ENCODE measurements around the gene CREB3L4. TPM values are rescaled to one million over a fixed set of nuclear protein-coding genes. Genes with fewer than 3 reads are reported as not detected.
A peak's percentile ranks its signal among the peaks of the same experiment; 100 is the strongest.

Gene CREB3L4
- total RNA-seq, 2 experiments from 2014 or later: 2.9 to 3.9 TPM

- Histone ChIP-seq H3K27ac (ENCODE audit: low read depth in 1 of 2, low read length in 2 of 2) (peak within 1 kb of the TSS; percentile 89 to 91), H3K4me1 (ENCODE audit: insufficient read depth, low read length) (peaks cover 65% of the 10 kb centered on the region), H3K4me3 (ENCODE audit: low read length) (peak within 1 kb of the TSS; percentile 75), H3K27me3 (ENCODE audit: control insufficient read depth in 1 of 2, insufficient read depth in 2 of 2, low read length in 2 of 2) (no peaks in the 10 kb centered on the region), H3K9me3 (ENCODE audit: control insufficient read depth in 1 of 2, insufficient read depth in 1 of 2, low read length in 2 of 2) (no peaks in the 10 kb centered on the region), H3K36me3 (ENCODE audit: insufficient read depth, low read length) (peaks cover 17% of the 10 kb centered on the region)
- Mint-ChIP-seq H3K27me3 (no peaks in the 10 kb centered on the region), H3K4me3 (peak within 1 kb of the TSS; percentile 94), H3K9me3 (no peaks in the 10 kb centered on the region), H3K27ac (peak within 1 kb of the TSS; percentile 89), H3K36me3 (ENCODE audit: low read depth) (peaks cover 43% of the 10 kb centered on the region), H3K4me1 (ENCODE audit: low read depth) (peaks cover 68% of the 10 kb centered on the region)
- TF ChIP-seq CTCF (IDR thresholded peaks at IDR 0.05): no peak
- intact Hi-C loops (cut with DNase I, micrococcal nuclease): loop anchor here (1.0 to 5.0 kb wide), 8 partner anchors 9 to 36 kb away; partner anchors contain the start of genes JTB (in 2 of the 2), RPS27 (in 2 of the 2), CREB3L4 (in 1 of the 2) and DENND4B (in 1 of the 2)
- POLR2A ChIA-PET: interaction anchor here (0.6 to 5.0 kb wide), 17 partner anchors 9 to 182 kb away, joined by 3 to 85 read pairs (median 4); partner anchors contain the start of genes CREB3L4, DENND4B, GATAD2B and JTB
- CTCF ChIA-PET: interaction anchor here (0.6 to 3.9 kb wide), 5 partner anchors 9 to 149 kb away, joined by 3 to 31 read pairs (median 15); partner anchors contain the start of genes CREB3L4, DENND4B, JTB and RAB13
- ATAC-seq (ENCODE audit: poor library complexity) (peak; percentile 88), DNase-seq (peak; percentile 93 to 99 (median 97))
Measured at GRCh38 chr1:153958111-153958960, 9.4 kb upstream of the CREB3L4 start, which contains the start of gene CRTC2. Gene CRTC2 (minus strand): TSS chr1:153958612. CDS start chr1:153958497, 115 bp downstream.

- no peaks in the 10 kb centered on the region for H3K27me3 ChIP-seq (ENCODE audit: control insufficient read depth in 1 of 2, insufficient read depth in 2 of 2, low read length in 2 of 2)
- Mint-ChIP-seq H3K4me3 (peak overlapping the region; percentile 94), H3K4me1 (ENCODE audit: low read depth) (peaks cover 68% of the 10 kb centered on the region), H3K36me3 (ENCODE audit: low read depth) (peaks cover 42% of the 10 kb centered on the region), H3K9me3 (no peaks in the 10 kb centered on the region), H3K27ac (peak overlapping the region; percentile 89), H3K27me3 (no peaks in the 10 kb centered on the region)
- POLR2A ChIA-PET: interaction anchor here (0.6 to 5.0 kb wide), 12 partner anchors 9 to 183 kb away, joined by 3 to 85 read pairs (median 4); partner anchors contain the start of genes CREB3L4, DENND4B, GATAD2B and JTB
- no peak for TF ChIP-seq CTCF (IDR thresholded peaks at IDR 0.05)
- H3K36me3 ChIP-seq (ENCODE audit: insufficient read depth, low read length): peaks cover 11% of the 10 kb centered on the region
- CTCF ChIA-PET: interaction anchor here (1.7 to 3.9 kb wide), 4 partner anchors 8 to 28 kb away, joined by 3 to 31 read pairs (median 22); partner anchors contain the start of genes CREB3L4, DENND4B, JTB and RAB13
- H3K4me3 ChIP-seq (ENCODE audit: low read length): no peak overlapping the region
- peak overlapping the region in 1 of 2 donors; percentile 68 for H3K27ac ChIP-seq (ENCODE audit: low read depth in 1 of 2, low read length in 2 of 2)
- H3K9me3 ChIP-seq (ENCODE audit: control insufficient read depth in 1 of 2, insufficient read depth in 1 of 2, low read length in 2 of 2): no peaks in the 10 kb centered on the region
- intact Hi-C loops (cut with DNase I, micrococcal nuclease): loop anchor here (1.0 to 5.0 kb wide), 8 partner anchors 8 to 37 kb away; partner anchors contain the start of genes JTB (in 2 of the 2), RPS27 (in 2 of the 2), CREB3L4 (in 1 of the 2) and DENND4B (in 1 of the 2)
- DNase-seq (no peak), ATAC-seq (ENCODE audit: poor library complexity) (no peak)
- H3K4me1 ChIP-seq (ENCODE audit: insufficient read depth, low read length): peaks cover 68% of the 10 kb centered on the region
Measured at GRCh38 chr1:153958961-153959260, 8.8 kb upstream of the CREB3L4 start.

- TF ChIP-seq CTCF (IDR thresholded peaks at IDR 0.05): no peak
- ATAC-seq (ENCODE audit: poor library complexity) (no peak), DNase-seq (no peak)
- POLR2A ChIA-PET: interaction anchor here (0.8 to 5.0 kb wide), 6 partner anchors 8 to 33 kb away, joined by 3 to 85 read pairs (median 54); partner anchors contain the start of genes CREB3L4, DENND4B, JTB and RPS27
- no peaks in the 10 kb centered on the region for H3K9me3 Mint-ChIP-seq
- peaks cover 68% of the 10 kb centered on the region for H3K4me1 Mint-ChIP-seq (ENCODE audit: low read depth)
- H3K27me3 Mint-ChIP-seq: no peaks in the 10 kb centered on the region
- H3K4me1 ChIP-seq (ENCODE audit: insufficient read depth, low read length): peaks cover 68% of the 10 kb centered on the region
- intact Hi-C loops (cut with DNase I, micrococcal nuclease): loop anchor here (2.0 to 5.0 kb wide), 2 partner anchors 31 to 37 kb away; partner anchors contain the start of genes GATAD2B (in 1 of the 2) and RPS27 (in 1 of the 2)
- H3K27ac ChIP-seq (ENCODE audit: low read depth in 1 of 2, low read length in 2 of 2): no peak overlapping the region
- H3K9me3 ChIP-seq (ENCODE audit: control insufficient read depth in 1 of 2, insufficient read depth in 1 of 2, low read length in 2 of 2): no peaks in the 10 kb centered on the region
- peaks cover 37% of the 10 kb centered on the region for H3K36me3 Mint-ChIP-seq (ENCODE audit: low read depth)
- H3K36me3 ChIP-seq (ENCODE audit: insufficient read depth, low read length): peaks cover 6% of the 10 kb centered on the region
- CTCF ChIA-PET: interaction anchor here (1.7 to 3.9 kb wide), 3 partner anchors 8 to 18 kb away, joined by 3 to 31 read pairs (median 30); partner anchors contain the start of genes CREB3L4, DENND4B and JTB
- no peaks in the 10 kb centered on the region for H3K27me3 ChIP-seq (ENCODE audit: control insufficient read depth in 1 of 2, insufficient read depth in 2 of 2, low read length in 2 of 2)
- peak overlapping the region; percentile 63 for H3K27ac Mint-ChIP-seq
- H3K4me3 ChIP-seq (ENCODE audit: low read length): no peak overlapping the region
- H3K4me3 Mint-ChIP-seq: peak overlapping the region; percentile 94
Measured at GRCh38 chr1:153959454-153959853, 8.2 kb upstream of the CREB3L4 start.

Measured in CD4-positive, alpha-beta T cell (primary cell).